ENCODE data around the gene WDR83.

WDR83 gene

GRCh38 chr19:12722566-12723380 lies 56.2 kb downstream of the WDR83 start (continued):
- TF ChIP-seq, protein P1, sequence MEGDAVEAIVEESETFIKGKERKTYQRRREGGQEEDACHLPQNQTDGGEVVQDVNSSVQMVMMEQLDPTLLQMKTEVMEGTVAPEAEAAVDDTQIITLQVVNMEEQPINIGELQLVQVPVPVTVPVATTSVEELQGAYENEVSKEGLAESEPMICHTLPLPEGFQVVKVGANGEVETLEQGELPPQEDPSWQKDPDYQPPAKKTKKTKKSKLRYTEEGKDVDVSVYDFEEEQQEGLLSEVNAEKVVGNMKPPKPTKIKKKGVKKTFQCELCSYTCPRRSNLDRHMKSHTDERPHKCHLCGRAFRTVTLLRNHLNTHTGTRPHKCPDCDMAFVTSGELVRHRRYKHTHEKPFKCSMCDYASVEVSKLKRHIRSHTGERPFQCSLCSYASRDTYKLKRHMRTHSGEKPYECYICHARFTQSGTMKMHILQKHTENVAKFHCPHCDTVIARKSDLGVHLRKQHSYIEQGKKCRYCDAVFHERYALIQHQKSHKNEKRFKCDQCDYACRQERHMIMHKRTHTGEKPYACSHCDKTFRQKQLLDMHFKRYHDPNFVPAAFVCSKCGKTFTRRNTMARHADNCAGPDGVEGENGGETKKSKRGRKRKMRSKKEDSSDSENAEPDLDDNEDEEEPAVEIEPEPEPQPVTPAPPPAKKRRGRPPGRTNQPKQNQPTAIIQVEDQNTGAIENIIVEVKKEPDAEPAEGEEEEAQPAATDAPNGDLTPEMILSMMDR (tag by site-specific recombination; IDR thresholded peaks at IDR 0.05) = no peak
- TF ChIP-seq GLIS2 (tag by site-specific recombination; IDR thresholded peaks at IDR 0.05) = no peak
- TF ChIP-seq SP2 (tag by site-specific recombination; IDR thresholded peaks at IDR 0.05) = peak; percentile 77
- no peak for TF ChIP-seq HOXC10 (CRISPR knock-in tag; IDR thresholded peaks at IDR 0.05)
- TF ChIP-seq ZNF610 (tag by site-specific recombination; IDR thresholded peaks at IDR 0.05; ENCODE audit: borderline replicate concordance) = peak; percentile 71; the same call in 1 of the 2 replicates
- TF ChIP-seq ZBTB48 (tag by site-specific recombination; IDR thresholded peaks at IDR 0.05) = no peak
- no peak for TF ChIP-seq ZNF302 (tag by site-specific recombination; IDR thresholded peaks at IDR 0.05; ENCODE audit: low read depth)
- TF ChIP-seq IKZF3 (tag by site-specific recombination; IDR thresholded peaks at IDR 0.05) = no peak; the same call in 1 of the 2 replicates
- TF ChIP-seq ZNF157 (tag by site-specific recombination; IDR thresholded peaks at IDR 0.05) = no peak
- no peak for TF ChIP-seq ZNF239 (tag by site-specific recombination; IDR thresholded peaks at IDR 0.05)
- no peak for TF ChIP-seq ZNF138 (tag by site-specific recombination; IDR thresholded peaks at IDR 0.05; ENCODE audit: borderline replicate concordance)
- no peak for TF ChIP-seq ZNF433 (tag by site-specific recombination; IDR thresholded peaks at IDR 0.05; ENCODE audit: low read depth)
- TF ChIP-seq ZNF785 (tag by site-specific recombination; IDR thresholded peaks at IDR 0.05) = 0 out of 2 replicates have a peak, but pooled peaks have one; percentile 66
- TF ChIP-seq ZNF169 (tag by site-specific recombination; IDR thresholded peaks at IDR 0.05) = no peak
- no peak for TF ChIP-seq ZNF114 (tag by site-specific recombination; IDR thresholded peaks at IDR 0.05)
- no peak for TF ChIP-seq ZNF280C (tag by site-specific recombination; IDR thresholded peaks at IDR 0.05)
- peak; percentile 96 for TF ChIP-seq ZNF24 (tag by site-specific recombination; IDR thresholded peaks at IDR 0.05)
- TF ChIP-seq ZBTB7A (tag by site-specific recombination; IDR thresholded peaks at IDR 0.05; ENCODE audit: low read depth) = no peak
- TF ChIP-seq MZF1 (tag by site-specific recombination; IDR thresholded peaks at IDR 0.05; ENCODE audit: borderline replicate concordance) = no peak; the same call in 1 of the 2 replicates
- no peak for TF ChIP-seq ZNF221 (tag by site-specific recombination; IDR thresholded peaks at IDR 0.05; ENCODE audit: borderline replicate concordance)
- TF ChIP-seq KLF1 (tag by site-specific recombination; IDR thresholded peaks at IDR 0.05) = peak; percentile 15; the same call in 1 of the 2 replicates
- TF ChIP-seq, protein P2, sequence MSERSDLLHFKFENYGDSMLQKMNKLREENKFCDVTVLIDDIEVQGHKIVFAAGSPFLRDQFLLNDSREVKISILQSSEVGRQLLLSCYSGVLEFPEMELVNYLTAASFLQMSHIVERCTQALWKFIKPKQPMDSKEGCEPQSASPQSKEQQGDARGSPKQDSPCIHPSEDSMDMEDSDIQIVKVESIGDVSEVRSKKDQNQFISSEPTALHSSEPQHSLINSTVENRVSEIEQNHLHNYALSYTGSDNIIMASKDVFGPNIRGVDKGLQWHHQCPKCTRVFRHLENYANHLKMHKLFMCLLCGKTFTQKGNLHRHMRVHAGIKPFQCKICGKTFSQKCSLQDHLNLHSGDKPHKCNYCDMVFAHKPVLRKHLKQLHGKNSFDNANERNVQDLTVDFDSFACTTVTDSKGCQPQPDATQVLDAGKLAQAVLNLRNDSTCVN (tag by site-specific recombination; optimal IDR thresholded peaks at IDR 0.05) = peak; percentile 56
- TF ChIP-seq, protein P3, sequence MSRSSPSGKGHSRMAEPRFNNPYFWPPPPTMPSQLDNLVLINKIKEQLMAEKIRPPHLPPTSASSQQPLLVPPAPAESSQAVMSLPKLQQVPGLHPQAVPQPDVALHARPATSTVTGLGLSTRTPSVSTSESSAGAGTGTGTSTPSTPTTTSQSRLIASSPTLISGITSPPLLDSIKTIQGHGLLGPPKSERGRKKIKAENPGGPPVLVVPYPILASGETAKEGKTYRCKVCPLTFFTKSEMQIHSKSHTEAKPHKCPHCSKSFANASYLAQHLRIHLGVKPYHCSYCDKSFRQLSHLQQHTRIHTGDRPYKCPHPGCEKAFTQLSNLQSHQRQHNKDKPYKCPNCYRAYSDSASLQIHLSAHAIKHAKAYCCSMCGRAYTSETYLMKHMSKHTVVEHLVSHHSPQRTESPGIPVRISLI (tag by site-specific recombination; IDR thresholded peaks at IDR 0.05) = peak; percentile 98
- no peak for TF ChIP-seq ZNF830 (tag by site-specific recombination; IDR thresholded peaks at IDR 0.05; ENCODE audit: low read depth)
- no peak for TF ChIP-seq ZNF776 (tag by site-specific recombination; IDR thresholded peaks at IDR 0.05; ENCODE audit: borderline replicate concordance)
- TF ChIP-seq WT1 (tag by site-specific recombination; IDR thresholded peaks at IDR 0.05) = no peak
- peak; percentile 58 for TF ChIP-seq SP3 (tag by site-specific recombination; IDR thresholded peaks at IDR 0.05)
- TF ChIP-seq ZNF112 (tag by site-specific recombination; IDR thresholded peaks at IDR 0.05) = no peak
- peak; percentile 73 for TF ChIP-seq ZEB2 (tag by site-specific recombination; IDR thresholded peaks at IDR 0.05)

All from HEK293 (cell line).